ENCODE measurements around the gene RPS10.

- TF ChIP-seq CTCF (conservative IDR thresholded peaks at IDR 0.05 in 1 of 2, IDR thresholded peaks at IDR 0.05 in 1 of 2; ENCODE audit: low read depth in 1 of 2, low read length in 2 of 2) (no peak), EZH2 (IDR thresholded peaks at IDR 0.05; ENCODE audit: low read length, missing control alignments) (no peak)
Measured at GRCh38 chr6:34475238-34475682, 49.4 kb upstream of the RPS10 start.

Measured in fibroblast of lung (primary cell).